Liver (tissue), 3 donors: ENCODE measurements around the gene HOMEZ.

Experiments used
- GABPA ChIP-seq, 2 donors: IDR thresholded peaks in 1 of 2; conservative IDR thresholded peaks in 1 of 2; 2 replicates each; pipeline ENCODE4 v1.6.1; 2016; ENCODE audit warnings: antibody characterized with exemption in 2 of 2, mild to moderate bottlenecking in 1 of 2, moderate library complexity in 1 of 2
- JUND ChIP-seq, 2 donors: IDR thresholded peaks; 2 replicates each; pipeline ENCODE4 v1.6.1; 2016; ENCODE audit warnings: antibody characterized with exemption in 2 of 2
- TF ChIP-seq, protein P1 (sequence below): fragments of 150-350 bp; IDR thresholded peaks from 2 replicates; pipeline ENCODE4 v1.5.1; 2017; ENCODE audit warnings: improper control_type of control experiment, low read depth, low read length; ENCODE audit not compliant: missing input control
- donor health status: healthy.
- donor health status: healthy.

GRCh38 chr14:23285530-23286019 lies 357 bp downstream of the HOMEZ start:
- TF ChIP-seq, protein P1, sequence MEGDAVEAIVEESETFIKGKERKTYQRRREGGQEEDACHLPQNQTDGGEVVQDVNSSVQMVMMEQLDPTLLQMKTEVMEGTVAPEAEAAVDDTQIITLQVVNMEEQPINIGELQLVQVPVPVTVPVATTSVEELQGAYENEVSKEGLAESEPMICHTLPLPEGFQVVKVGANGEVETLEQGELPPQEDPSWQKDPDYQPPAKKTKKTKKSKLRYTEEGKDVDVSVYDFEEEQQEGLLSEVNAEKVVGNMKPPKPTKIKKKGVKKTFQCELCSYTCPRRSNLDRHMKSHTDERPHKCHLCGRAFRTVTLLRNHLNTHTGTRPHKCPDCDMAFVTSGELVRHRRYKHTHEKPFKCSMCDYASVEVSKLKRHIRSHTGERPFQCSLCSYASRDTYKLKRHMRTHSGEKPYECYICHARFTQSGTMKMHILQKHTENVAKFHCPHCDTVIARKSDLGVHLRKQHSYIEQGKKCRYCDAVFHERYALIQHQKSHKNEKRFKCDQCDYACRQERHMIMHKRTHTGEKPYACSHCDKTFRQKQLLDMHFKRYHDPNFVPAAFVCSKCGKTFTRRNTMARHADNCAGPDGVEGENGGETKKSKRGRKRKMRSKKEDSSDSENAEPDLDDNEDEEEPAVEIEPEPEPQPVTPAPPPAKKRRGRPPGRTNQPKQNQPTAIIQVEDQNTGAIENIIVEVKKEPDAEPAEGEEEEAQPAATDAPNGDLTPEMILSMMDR, result no peak
- no peak for TF ChIP-seq GABPA (IDR thresholded peaks at IDR 0.05 in 1 of 2, conservative IDR thresholded peaks at IDR 0.05 in 1 of 2)
- TF ChIP-seq JUND (IDR thresholded peaks at IDR 0.05), result no peak
